K562 (cell line): ENCODE measurements around the gene CCND3. TPM values are rescaled to one million over a fixed set of nuclear protein-coding genes. Genes with fewer than 3 reads are reported as not detected.
A peak's percentile ranks its signal among the peaks of the same experiment; 100 is the strongest.

ENCODE experiments used
- ARNT ChIP-seq, 2 experiments: fragments of 450-650 bp; IDR thresholded peaks; 2 replicates each; pipeline ENCODE4 v1.6.1; 2016; ENCODE audit warnings: mild to moderate bottlenecking in 1 of 2
- BHLHE40 ChIP-seq: IDR thresholded peaks from 2 replicates; pipeline ENCODE4 v1.6.1; 2011; ENCODE audit warnings: low read length, improper control_type of control experiment
- CBX2 ChIP-seq: fragments of 200-600 bp; sonication (generic); IDR thresholded peaks from one replicate; pipeline ENCODE4 v1.6.1; 2012; ENCODE audit warnings: mild to moderate bottlenecking, low read length, inconsistent platforms; ENCODE audit not compliant: insufficient read depth, poor library complexity, severe bottlenecking
- E2F4 ChIP-seq: sonication (generic); formaldehyde crosslinking; IDR thresholded peaks from 2 replicates; pipeline ENCODE4 v1.8.0; 2022; ENCODE audit warnings: mild to moderate bottlenecking, low read depth, missing genetic modification reagents
- E2F6 ChIP-seq, 2 experiments: IDR thresholded peaks; 2 replicates each; pipeline ENCODE4 v1.6.1; 2011; ENCODE audit warnings: borderline replicate concordance in 1 of 2, control low read depth in 1 of 2, low read depth in 1 of 2, low read length in 1 of 2, mild to moderate bottlenecking in 1 of 2, mixed read lengths in 1 of 2, moderate library complexity in 1 of 2; ENCODE audit not compliant: insufficient read depth in 1 of 2, insufficient read length in 1 of 2, poor library complexity in 1 of 2, severe bottlenecking in 1 of 2; ENCODE audit errors: extremely low read depth in 1 of 2
- GABPB1 ChIP-seq: sonication (generic); formaldehyde crosslinking; IDR thresholded peaks from 2 replicates; pipeline ENCODE4 v1.8.0; 2022; ENCODE audit warnings: mild to moderate bottlenecking, missing genetic modification reagents
- MEIS2 ChIP-seq: fragments of 450-650 bp; IDR thresholded peaks from 2 replicates; pipeline ENCODE4 v1.6.1; 2014; ENCODE audit warnings: mild to moderate bottlenecking; ENCODE audit not compliant: partially characterized antibody
- NBN ChIP-seq: fragments of 450-650 bp; IDR thresholded peaks from 2 replicates; pipeline ENCODE4 v1.6.1; 2016; ENCODE audit warnings: low read depth, mild to moderate bottlenecking
- PHTF2 ChIP-seq: fragments of 250-450 bp; sonication (Bioruptor Pico); IDR thresholded peaks from 2 replicates; pipeline ENCODE4 v1.5.0; 2021; ENCODE audit warnings: mild to moderate bottlenecking
- POLR2H ChIP-seq: IDR thresholded peaks from 2 replicates; pipeline ENCODE4 v1.6.1; 2016; ENCODE audit warnings: missing genetic modification characterization, low read depth, mild to moderate bottlenecking, control low read depth, missing compliant biosample characterization, moderate library complexity
- PRPF4 ChIP-seq: fragments of 200-400 bp; formaldehyde crosslinking; IDR thresholded peaks from one replicate; pipeline ENCODE4 v1.6.1; 2017; ENCODE audit warnings: low read length, low read depth, mild to moderate bottlenecking; ENCODE audit not compliant: insufficient read depth, poor library complexity, severe bottlenecking
- SIRT6 ChIP-seq: IDR thresholded peaks from one replicate; pipeline ENCODE4 v1.6.1; 2012; ENCODE audit warnings: low read depth, mild to moderate bottlenecking, control low read depth, inconsistent platforms, low read length, moderate library complexity
- ZBTB5 ChIP-seq: fragments of 450-650 bp; IDR thresholded peaks from 2 replicates; pipeline ENCODE4 v1.6.1; 2017; ENCODE audit warnings: antibody characterized with exemption
- ZNF263 ChIP-seq: sonication (generic); formaldehyde crosslinking; IDR thresholded peaks from 2 replicates; pipeline ENCODE4 v1.8.0; 2022; ENCODE audit warnings: mild to moderate bottlenecking, missing genetic modification reagents, borderline replicate concordance
- ZNF592 ChIP-seq: fragments of 450-650 bp; IDR thresholded peaks from 2 replicates; pipeline ENCODE4 v1.6.1; 2017; ENCODE audit warnings: antibody characterized with exemption, mild to moderate bottlenecking
- ZNF699 ChIP-seq: fragments of 250-450 bp; sonication (Bioruptor Pico); IDR thresholded peaks from 2 replicates; pipeline ENCODE4 v1.8.0; 2021; ENCODE audit warnings: mild to moderate bottlenecking, moderate library complexity; ENCODE audit not compliant: insufficient replicate concordance
- polyA plus RNA-seq, 8 experiments: library from polyadenylated mRNA; depleted of rRNA in 4 of 8; stranded (reverse) in 5 of 8; unstranded in 3 of 8; fragments of >200 nt; fragmentation: Nextera tagmentation in 2 of 8; fragmentation: Illumina TruSeq in 1 of 8; extraction: Ambion mirVana in 2 of 8; extraction: Trizol in 1 of 8; gene quantifications; 2 replicates each; pipeline versions ENCODE4 v1.2.1 to v1.2.3, GENCODE V29; 2011 to 2014; ENCODE audit warnings: inconsistent platforms in 1 of 8, missing spikeins in 1 of 8
- total RNA-seq, 7 experiments: library from RNA; depleted of rRNA in 6 of 7; stranded (reverse); fragments of >200 nt in 6 of 7; fragmentation: Illumina TruSeq in 2 of 7; extraction: Trizol in 2 of 7; gene quantifications; 2 replicates each; pipeline versions ENCODE4 v1.2.1 to v1.2.3, GENCODE V29; 2011 to 2021; ENCODE audit warnings: low replicate concordance in 1 of 7

CCND3 gene
- total and polyA plus RNA-seq, 9 of the 15 experiments (the other 6 are each of a cell fraction or from before 2014, with no cell fraction given) = 21.5 to 204 (median 97.4) TPM

- TF ChIP-seq ZNF592 = no peak
- TF ChIP-seq PHTF2 (CRISPR knock-in tag) = no peak
- 0 out of 2 replicates have a peak, but pooled peaks have one; percentile 21 for TF ChIP-seq GABPB1 (CRISPR knock-in tag)
- no peak for TF ChIP-seq E2F6 (IDR thresholded peaks at IDR 0.05; ENCODE audit: borderline replicate concordance in 1 of 2, extremely low read depth in 1 of 2, insufficient read depth in 1 of 2, insufficient read length in 1 of 2, low read depth in 1 of 2, low read length in 1 of 2, poor library complexity in 1 of 2, severe bottlenecking in 1 of 2)
- no peak for TF ChIP-seq ARNT (IDR thresholded peaks at IDR 0.05)
- TF ChIP-seq MEIS2 = no peak
- no peak for TF ChIP-seq SIRT6
- TF ChIP-seq PRPF4 = no peak
- no peak for TF ChIP-seq E2F4 (CRISPR knock-in tag)
- TF ChIP-seq ZNF699 (CRISPR knock-in tag) = no peak
- TF ChIP-seq NBN = no peak
- TF ChIP-seq POLR2H (tag) = no peak
- TF ChIP-seq ZNF263 (CRISPR knock-in tag) = no peak
- no peak for TF ChIP-seq CBX2
- TF ChIP-seq BHLHE40 = no peak
- 0 out of 2 replicates have a peak, but pooled peaks have one; percentile 51 for TF ChIP-seq ZBTB5
Observed at GRCh38 chr6:41964201-41964887, 22.7 kb upstream of the CCND3 start (continued).
